HS-27A (cell line): Measurements from ENCODE around the gene MCAT.
"Not testable (repeated sequence)": the region's sequence is repeated elsewhere in the genome, so short reads cannot be mapped to it uniquely, and the experiment has no call there.

ENCODE experiments used
- DNase-seq: peaks from one replicate; pipeline ENCODE4 v3.0.0-alpha.2; 2012; ENCODE audit warnings: low read depth, missing footprints

Gene MCAT

GRCh38 chr22:43126501-43127165, 16.6 kb downstream of the MCAT start:
- DNase-seq, result peak; percentile 46

- no peak for DNase-seq
Measured at GRCh38 chr22:43118953-43119458, 24.2 kb downstream of the MCAT start.

- no peak for DNase-seq
Measured at GRCh38 chr22:43118024-43118849, 25.0 kb downstream of the MCAT start.

GRCh38 chr22:43116932-43117331, 26.3 kb downstream of the MCAT start:
- DNase-seq, result no peak

GRCh38 chr22:43114958-43115357, 28.2 kb downstream of the MCAT start:
- DNase-seq, result no peak

- DNase-seq, result no peak
Measured at GRCh38 chr22:43113526-43114251, 29.5 kb downstream of the MCAT start.

- no peak for DNase-seq
Measured at GRCh38 chr22:43110927-43111623, 32.1 kb downstream of the MCAT start.

GRCh38 chr22:43110444-43110926, 32.7 kb downstream of the MCAT start, which contains the start of gene BIK:
TSS of gene BIK (plus strand) at chr22:43110750. CDS start at chr22:43124023, 13,273 bp downstream.
- no peak for DNase-seq

GRCh38 chr22:43109921-43110443, 33.2 kb downstream of the MCAT start:
- no peak for DNase-seq

GRCh38 chr22:43109511-43109910, 33.7 kb downstream of the MCAT start:
- DNase-seq, result no peak

- DNase-seq, result no peak
Measured at GRCh38 chr22:43106302-43106701, 36.9 kb downstream of the MCAT start.

GRCh38 chr22:43104950-43105349, 38.2 kb downstream of the MCAT start:
- DNase-seq, result not testable (repeated sequence)

GRCh38 chr22:43104056-43104625, 39.1 kb downstream of the MCAT start:
- not testable (repeated sequence) for DNase-seq

- DNase-seq, result no peak
Measured at GRCh38 chr22:43101306-43101705, 41.9 kb downstream of the MCAT start.

GRCh38 chr22:43100225-43100624, 43.0 kb downstream of the MCAT start:
- no peak for DNase-seq

- DNase-seq, result no peak
Measured at GRCh38 chr22:43099095-43099494, 44.1 kb downstream of the MCAT start.

- no peak for DNase-seq
Measured at GRCh38 chr22:43098356-43098755, 44.8 kb downstream of the MCAT start.

- DNase-seq, result no peak
Measured at GRCh38 chr22:43096420-43096819, 46.8 kb downstream of the MCAT start.

- DNase-seq, result no peak
Measured at GRCh38 chr22:43094551-43094950, 48.6 kb downstream of the MCAT start.

GRCh38 chr22:43094085-43094484, 49.1 kb downstream of the MCAT start:
- no peak for DNase-seq

- DNase-seq, result no peak
Measured at GRCh38 chr22:43092085-43092484, 51.1 kb downstream of the MCAT start.
